Retina (tissue), 1 donor: ENCODE results near the gene CCDC33.

ENCODE experiments used
- DNase-seq: peaks from one replicate; pipeline ENCODE4 v3.0.0-alpha.2; 2016

Gene CCDC33

DNA sequence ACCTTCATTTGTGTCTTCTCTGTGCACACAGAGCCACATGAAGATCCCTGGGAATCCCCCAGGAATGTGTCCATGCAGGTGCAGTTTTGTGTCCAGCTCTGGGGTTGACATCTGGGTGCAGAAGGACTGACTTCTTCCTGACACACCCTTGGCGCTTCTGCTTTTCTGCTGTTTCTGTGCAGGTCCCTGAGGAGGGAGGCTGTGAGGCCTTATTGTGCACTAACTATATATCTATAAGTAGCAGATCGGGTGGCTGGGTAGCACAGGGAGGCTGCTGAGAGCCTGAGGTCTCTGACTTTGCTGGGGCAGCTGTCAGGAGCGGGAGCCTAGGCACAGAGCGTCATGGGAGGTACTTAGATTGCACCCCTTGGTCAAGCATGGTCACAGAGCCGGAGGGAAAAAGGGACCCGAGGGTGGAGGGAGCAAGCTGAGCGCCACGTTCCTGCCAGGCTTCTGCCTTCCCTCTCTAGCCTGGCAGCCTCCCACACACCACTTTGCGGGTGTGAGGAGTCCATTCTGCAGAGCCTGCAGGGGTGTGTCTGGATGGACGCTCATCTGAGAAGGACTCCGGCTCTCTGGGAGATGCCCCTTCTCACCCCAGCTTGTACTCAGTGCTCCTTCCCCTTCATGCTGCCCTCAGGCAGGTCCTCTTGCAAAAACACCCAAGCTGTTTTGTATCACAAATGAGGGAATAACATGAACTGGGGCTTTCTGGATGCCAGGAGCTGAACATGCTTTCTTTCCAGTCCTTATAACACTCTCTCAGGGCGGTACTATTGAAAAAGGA lies 23.9 kb downstream of the CCDC33 start:
- DNase-seq = no peak

- DNase-seq = no peak
These were observed 24.9 kb downstream of the CCDC33 start for GRCh38 chr15:74261041-74261440.

DNA sequence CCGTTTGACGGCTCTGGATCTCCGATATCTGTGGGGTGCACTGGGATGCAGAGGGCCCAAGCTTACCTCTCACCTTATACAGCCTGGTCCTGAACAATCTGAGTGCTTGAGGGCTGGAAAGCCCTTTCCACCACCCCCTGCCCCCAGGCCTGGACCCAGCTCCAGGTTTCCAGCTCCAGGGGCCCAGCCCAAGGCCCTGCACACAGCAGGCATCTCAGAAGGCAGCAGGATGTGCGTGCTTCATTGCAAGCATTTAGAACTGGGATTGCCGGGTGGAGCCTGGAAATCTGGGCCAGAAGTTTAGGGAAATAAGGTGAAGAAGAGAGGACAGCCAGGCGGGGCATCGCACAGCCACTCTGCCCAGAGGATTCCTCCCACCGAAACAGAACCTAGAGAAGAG lies 25.6 kb downstream of the CCDC33 start:
- DNase-seq = no peak

GRCh38 chr15:74262151-74262550 lies 26.0 kb downstream of the CCDC33 start:
- DNase-seq = no peak

- DNase-seq = no peak
These were observed 26.5 kb downstream of the CCDC33 start for GRCh38 chr15:74262625-74263024.

DNA sequence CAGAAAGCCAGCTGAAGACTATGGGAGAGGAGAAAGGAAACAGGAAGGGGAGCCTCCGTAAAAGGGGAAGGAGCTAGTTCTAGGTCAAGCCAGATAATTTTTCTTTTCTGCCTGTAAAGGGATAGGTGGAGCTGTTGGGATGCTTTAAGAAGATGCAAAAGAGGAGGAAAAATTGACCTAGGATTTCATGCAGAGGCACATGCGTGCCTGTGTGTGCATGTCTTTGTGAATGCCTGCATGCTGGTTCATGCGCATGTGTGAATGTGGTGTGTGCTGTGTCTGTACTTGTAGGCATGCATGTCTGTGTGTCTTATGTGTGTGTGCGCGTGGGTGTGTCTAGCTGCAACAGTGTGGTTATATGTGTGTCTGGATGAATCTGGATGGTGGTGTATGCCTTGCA lies 27.3 kb downstream of the CCDC33 start:
- peak; percentile 37 for DNase-seq

DNA sequence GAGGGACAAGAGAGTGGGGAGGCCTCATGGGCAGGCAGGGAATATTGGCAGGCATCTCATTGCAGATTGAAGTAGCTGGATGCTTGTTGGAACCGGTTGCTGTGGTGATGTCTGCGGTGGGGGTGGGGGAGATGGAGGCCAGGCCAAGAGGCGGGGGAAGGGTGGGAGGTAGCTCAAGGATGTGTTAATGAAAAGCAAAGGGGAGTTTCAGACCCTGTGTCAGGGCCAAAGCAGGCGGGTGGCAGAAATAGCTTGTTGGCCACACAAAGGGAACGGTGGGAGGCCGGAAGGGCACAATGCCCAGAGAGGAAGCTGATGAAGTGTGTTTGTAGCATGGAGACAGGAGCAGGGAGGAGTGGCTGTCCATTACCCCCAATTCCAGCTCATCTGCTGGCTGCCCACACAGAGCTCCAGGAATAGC lies 28.0 kb downstream of the CCDC33 start:
- peak; percentile 43 for DNase-seq

DNA sequence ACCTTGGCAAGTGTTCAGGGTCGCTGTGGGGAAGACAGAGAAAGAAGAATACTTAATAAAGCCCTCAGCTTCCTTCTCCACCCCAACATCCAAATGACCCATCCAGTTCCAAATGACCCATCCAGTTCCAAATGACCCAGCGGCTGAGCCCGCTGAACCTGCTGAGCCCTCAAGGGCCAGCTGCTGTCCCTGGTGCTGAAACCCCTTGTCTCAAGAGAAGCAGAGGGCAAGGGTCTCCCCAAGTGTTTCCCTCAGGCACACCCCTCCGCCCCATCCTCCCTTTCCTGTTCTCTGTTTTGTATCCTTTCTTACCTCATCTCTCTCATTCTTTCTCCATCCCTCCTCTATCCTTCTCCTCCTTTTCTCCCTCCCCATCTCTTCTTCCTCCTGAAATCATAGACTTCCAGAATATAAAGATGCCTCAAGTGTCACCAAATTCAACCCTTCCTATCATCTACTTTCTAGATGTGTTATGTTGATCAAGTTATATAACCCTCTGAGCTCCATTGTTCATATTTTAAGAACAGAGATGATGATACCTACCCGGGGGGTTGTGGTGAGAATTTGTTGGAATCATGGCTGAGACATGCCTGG lies 29.0 kb downstream of the CCDC33 start:
- peak; percentile 56 for DNase-seq

- no peak for DNase-seq
These were observed 31.9 kb downstream of the CCDC33 start for GRCh38 chr15:74268020-74268419.

GRCh38 chr15:74269362-74270035 lies 33.4 kb downstream of the CCDC33 start:
- DNase-seq = no peak

DNA sequence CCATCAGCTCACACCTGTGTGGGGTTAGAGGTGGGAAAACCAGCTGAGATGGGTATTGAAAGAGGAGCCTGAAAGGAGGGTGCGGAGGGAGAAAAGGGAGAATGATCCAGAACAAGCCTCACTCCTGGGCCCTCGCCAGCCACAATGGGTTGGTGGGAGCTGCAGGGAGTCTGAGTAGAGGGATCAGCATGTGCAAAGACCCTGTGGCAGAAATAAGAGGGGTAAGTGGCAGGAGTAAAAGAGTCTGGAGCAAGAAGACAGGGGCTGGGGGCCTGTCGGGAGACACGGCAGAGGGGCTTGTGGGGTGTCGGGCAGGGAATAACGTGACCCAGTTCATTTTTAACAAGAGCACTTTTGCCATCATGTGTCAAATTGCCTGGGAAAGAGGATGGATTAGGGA lies 34.0 kb downstream of the CCDC33 start:
- DNase-seq = no peak

DNA sequence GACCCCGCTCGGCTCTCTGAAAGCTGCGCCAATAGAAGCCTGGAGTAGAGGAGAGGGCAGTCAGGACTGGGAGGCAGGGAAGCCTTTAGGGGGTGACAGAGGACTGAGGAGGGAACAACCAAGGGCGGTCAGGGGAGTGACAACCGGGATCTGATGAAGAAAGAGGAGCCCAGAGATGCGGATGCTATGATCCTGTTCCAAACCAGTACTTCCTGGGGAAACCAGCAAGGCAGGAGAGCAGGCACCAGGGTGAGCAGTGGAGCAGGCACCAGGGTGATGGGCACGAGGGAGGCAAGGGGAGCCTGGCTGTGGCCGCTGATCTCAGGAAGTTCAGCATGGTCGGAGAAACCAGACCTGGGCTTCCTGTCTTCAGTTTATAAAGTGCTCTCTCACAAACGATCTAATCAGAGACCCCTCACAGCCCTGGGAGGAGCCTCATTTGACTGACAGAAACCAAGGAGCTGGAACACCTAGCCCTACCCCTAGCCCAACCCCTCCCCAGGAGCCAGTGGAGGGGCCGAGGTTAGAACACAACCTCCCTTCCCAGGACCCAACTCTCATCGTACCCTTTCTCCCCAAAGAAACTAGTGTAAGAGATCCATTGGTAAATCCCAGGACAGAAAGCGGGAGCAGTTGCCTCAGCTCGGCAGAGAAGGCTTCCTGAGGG lies 34.9 kb downstream of the CCDC33 start:
- no peak for DNase-seq

GRCh38 chr15:74272812-74273211 lies 36.7 kb downstream of the CCDC33 start:
- DNase-seq = no peak

DNA sequence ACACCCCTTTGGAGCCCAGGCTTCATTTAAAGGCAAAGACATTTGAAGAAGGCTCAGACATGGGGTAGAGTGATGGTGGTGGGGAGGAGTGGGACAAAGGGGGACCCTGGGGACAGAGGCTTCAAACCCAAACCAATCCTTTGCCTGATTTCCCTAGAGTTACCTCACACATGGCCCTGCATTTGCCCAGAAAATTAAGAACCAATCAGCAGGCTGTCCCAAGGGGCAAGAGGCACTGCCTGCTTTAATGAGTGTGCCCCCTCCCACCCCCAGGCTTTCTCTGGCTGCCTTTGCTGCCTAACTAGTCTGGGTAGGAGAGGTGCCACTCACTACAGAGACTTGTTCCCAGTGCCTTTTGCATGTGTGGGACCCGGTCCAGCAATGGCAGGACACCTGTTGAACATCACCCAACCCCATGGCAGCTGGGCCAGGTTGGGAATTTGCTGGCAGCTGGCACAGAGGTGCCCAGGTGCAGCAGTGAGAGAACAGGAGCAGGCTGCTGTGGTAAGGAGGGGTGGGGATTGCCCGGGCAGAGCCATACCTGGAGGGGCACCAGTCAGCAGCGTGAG lies 38.4 kb downstream of the CCDC33 start:
- DNase-seq = no peak

DNA sequence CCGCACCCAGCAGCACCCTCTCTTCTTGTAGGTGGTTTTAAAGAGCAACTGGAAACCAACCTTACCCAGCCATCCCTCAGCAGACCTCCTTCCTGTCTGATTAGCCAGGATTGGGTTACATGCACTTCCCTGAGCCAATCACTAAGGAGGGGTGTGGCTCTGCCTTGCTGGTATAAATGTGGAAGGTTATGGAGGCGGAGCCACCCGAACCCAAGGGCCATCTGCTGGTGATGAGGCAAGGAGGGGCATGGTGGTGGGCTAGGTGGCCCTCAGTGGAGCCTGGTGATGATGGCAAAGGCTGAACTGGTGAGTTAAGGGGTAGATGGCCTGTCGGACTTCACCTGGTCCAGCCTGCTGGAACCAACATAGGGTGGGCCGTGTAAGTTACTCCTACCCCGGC lies 39.8 kb downstream of the CCDC33 start:
- no peak for DNase-seq

DNA sequence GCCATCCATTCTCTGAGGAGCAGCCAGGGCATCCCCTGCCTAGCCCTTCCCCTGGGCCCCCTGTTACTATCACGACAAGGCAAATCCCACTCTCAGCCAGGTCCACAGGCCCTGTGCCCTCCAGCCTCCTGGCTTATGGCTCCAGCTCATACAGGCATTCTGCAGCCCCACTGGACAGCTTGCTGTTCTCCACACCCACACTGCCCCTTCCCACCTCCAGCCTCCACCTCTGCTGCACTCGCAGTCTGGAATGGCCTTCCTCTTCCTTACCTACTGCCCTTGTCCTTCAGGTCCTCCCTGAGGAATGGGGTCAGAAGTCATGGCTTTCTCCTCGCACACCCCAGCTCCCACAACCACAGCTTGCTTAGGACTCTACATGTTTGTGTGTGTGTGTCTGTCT lies 40.4 kb downstream of the CCDC33 start:
- no peak for DNase-seq

GRCh38 chr15:74277242-74277810 lies 41.2 kb downstream of the CCDC33 start:
- peak; percentile 51 for DNase-seq

DNA sequence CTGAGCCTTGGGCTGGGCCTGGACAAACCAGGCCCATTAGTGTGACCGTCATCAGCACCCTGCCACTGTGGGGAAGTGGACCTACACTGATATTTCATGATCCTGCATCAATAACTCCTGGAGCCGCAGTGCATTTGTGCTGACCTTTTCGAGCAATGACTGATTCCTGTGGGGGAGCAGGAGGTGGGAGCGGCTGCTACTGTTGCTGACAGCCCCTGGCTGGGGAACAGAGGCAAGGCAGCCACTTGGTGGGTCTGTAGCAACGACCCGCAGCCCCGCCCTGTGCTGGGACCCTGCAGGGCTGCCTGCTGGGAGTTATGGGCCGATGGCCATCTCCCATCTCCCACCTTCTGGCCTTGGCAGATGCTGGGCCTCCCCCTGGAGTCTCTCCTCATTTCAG lies 42.1 kb downstream of the CCDC33 start:
- peak; percentile 54 for DNase-seq

GRCh38 chr15:74281147-74282133 lies 45.3 kb downstream of the CCDC33 start:
- no peak for DNase-seq

DNA sequence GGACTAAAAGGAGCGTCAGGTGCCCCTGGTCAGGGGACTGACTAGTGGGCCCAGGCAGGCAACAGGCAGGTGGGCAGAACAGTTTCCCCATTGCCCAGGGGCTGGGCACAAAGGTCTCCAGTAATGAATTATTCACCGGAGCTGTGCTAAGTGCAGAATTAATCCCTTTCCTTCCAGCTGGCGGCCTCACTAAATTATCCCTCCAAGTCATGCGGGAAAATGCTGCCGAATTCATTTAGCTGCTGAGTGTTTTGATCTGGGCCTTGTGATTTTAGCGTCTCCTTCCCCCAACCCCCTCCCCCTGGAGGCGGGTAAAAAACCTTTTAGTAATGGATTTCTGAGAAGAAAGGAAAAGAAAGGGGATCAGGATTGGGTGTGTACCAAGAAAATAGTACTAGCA lies 47.2 kb downstream of the CCDC33 start:
- peak; percentile 83 for DNase-seq

DNA sequence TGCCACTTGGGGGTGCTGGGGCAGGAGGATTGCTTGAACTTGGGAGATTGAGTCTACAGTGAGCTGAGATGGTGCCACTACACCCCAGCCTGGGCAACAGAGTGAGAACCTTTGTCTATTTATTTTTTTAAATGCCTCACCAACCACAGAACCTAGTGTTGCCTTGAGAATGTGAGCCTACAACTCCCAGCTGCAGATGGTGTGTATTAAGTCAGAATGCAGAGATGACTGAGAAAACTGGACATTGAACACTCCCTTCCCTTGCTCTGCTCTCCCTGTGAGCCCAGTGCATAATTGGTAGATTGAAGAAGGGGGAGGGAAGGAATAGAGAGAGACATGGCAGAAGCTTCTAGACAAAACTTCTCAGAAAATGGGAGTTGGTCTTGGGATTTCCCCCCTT lies 53.5 kb downstream of the CCDC33 start:
- no peak for DNase-seq

DNA sequence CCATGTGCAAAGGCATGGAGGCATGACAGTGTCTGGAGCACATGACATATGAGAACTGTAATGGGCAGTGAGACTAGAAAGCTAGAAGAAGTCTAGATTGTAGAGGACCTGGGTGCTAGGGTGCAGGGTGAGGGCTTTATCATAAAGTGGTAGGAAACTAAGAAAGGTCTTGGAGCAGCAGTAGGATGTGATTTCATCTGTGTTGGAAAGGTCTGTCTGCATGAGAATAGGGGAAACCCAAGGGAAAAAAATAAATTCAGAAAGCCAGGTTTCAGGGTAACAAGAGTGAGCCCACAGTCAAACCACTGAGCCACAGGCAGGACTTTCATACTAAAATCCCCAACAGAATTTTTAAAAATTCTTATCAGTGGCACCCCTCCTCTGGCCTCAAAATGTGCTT lies 54.5 kb downstream of the CCDC33 start:
- no peak for DNase-seq
